ENCODE results near the gene CDX1.

The CDX1 gene

DNA sequence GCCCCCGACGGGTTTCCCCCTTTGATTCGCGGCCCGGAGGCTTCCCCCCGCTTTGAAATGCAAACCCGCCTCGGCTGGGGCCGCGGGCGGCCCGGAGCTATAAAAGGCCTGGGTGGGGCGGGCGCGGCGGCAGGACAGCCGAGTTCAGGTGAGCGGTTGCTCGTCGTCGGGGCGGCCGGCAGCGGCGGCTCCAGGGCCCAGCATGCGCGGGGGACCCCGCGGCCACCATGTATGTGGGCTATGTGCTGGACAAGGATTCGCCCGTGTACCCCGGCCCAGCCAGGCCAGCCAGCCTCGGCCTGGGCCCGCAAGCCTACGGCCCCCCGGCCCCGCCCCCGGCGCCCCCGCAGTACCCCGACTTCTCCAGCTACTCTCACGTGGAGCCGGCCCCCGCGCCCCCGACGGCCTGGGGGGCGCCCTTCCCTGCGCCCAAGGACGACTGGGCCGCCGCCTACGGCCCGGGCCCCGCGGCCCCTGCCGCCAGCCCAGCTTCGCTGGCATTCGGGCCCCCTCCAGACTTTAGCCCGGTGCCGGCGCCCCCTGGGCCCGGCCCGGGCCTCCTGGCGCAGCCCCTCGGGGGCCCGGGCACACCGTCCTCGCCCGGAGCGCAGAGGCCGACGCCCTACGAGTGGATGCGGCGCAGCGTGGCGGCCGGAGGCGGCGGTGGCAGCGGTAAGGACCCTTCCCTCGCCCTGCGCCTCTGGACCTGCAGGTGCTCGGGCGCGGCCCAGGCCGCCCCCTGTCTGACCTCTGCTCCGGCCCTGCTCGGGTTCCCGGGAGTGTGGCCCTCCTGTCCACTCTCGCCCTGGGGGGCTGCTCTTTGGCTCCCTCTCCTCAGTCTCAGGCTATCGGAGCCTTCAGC is at the start of gene CDX1:
Gene CDX1 (plus strand): TSS at position 129 of the 862 bp plus-strand sequence. CDS start 99 bp downstream, at position 228.
- no peak for DNase-seq

DNA sequence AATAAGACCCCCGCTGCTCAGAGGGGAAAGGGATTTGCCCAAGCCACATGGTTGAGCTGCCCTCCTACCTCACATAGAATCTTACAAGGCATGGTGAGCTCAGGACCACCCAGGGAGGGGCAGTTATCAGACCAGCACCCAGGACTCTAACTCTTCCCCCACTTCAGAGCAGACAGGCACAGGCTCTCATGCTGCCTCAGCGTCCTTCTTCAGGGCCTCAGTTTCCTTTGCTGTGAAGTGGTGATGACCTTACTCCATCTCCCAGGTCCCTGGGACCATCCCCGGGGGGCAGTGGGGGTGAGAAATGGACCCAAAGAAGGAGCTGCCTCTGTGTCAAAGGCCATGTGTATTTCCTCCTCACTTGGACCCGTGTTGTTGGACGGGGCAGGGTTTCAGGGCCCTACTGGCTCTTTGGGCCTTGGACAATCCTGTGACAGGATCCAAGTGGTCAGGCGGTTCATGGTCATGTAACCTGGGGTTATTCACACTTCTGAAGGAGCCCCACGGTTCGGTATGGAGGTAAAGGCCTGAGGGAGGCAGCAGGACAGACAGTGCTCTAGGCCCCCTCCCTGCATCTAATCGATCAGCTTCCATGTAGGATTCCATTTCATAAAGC is 48.5 kb upstream of the CDX1 start:
- no peak for DNase-seq

DNA sequence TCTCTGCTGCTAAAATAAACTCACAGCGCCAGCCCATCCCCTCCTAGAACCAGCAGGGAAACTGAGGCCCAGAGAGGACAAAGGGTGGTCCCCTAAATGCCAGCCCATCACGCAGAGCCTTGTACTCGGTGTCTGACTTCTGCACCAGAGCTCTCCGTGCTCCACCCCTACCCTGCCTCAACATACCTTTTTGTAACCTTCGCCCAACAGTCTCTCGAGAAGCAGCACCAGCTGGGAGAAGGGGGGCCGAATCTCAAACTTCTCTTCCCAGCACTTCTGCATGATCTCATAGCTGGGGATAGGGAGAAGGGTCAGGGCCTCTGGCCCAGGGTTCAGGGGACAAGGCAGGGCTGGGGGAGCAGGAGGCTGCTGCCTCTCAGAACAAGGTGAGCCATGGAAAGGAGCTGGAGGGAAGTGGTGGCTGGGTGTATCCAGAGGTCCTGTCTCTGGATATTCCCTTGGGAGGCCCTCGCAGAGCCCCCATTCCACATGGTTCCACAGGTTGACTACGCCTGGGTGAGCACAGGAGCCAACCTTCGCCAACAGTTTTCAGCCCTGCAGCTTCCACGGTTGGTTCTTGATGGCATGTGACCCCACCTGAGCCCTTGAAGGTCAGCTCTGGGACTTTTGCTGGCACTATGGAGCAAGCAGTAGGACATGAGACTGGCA is 47.9 kb upstream of the CDX1 start:
- no peak for DNase-seq

DNA sequence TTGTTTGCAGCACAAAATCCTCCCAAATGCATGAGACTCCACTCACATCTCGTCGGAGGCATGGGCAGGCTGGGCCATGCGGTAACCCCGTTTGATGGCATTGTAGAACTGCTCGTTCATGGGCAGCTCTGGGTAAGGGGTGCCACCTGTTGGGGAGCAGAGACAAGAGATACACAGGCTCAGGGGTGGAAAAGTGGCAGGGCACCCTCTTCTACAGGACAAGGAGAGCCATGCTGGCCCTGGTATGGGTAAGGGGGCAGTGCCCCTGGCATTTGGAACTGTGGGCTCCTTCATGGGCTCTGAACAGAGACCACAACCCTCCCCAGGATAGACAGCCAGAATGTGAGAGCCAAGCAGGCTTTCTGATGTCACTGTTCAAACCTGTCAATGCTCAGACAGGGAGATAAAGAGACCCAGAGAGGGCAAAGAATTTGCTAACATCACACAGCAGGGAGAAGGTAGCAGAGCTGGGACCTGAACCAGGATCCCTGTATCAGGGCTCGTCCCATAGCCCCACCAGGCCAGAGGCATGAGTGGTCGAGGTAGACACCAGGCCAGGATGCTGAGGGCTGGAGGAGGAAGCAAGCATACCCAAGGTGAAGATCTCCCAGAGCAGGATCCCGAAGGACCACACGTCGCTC is 47.0 kb upstream of the CDX1 start:
- DNase-seq, result no peak

DNA sequence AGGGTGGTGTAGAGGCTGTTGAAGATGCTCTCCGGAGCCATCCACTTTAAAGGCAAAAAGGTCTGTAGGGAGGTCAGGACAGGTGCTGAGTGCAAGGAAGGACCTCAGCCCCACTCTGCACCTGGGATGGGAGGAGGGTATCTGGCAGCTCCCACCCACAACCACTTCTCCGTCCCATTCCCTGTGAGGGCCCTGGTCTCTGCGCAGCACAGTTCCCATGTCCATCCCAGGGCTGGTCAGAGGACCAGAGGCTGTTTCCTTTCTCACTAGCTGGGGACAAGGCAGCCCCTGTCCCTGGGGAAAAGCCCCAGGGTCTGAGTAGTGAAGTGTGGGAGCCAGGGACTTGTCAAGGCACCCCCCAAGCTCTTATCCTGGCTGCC is 46.5 kb upstream of the CDX1 start:
- DNase-seq, result no peak

DNA sequence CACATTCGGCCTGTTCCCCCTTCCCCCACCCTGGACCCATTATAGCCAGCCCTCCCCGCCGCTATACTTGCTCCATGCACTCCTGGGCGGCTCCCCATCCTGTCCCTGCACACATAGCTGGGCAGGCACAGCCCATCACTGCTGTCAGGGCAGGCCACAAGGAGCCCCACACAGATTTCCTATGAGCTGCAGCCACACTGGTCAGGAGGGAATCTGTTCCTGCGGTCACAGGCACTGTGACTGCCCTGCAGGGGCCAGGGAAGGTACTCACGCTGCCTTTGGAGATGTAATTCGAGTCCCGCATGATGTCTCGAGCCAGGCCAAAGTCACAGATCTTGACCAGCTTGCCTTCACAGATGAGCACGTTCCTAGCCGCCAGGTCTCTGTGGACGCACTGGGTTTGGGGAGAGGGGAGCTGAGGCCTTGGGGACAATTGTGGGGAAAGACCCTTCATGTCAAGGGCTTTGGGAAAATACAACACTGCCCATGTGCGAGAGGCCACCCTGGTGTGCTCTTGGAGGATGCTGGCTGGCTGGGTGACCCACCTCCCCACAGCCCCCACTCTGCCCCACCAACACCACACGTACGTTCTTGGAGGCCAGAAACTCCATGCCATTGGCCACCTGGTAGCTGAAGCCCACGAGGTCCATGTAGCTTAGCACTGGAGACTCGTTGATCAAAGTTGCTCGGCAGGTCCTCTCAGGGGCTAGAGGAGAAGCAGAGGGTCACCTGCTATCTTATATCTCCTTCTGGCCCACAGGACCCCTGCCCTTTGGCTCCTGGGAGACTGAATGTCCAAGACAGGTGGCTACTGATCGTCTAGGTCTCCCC is 45.7 kb upstream of the CDX1 start:
- no peak for DNase-seq

DNA sequence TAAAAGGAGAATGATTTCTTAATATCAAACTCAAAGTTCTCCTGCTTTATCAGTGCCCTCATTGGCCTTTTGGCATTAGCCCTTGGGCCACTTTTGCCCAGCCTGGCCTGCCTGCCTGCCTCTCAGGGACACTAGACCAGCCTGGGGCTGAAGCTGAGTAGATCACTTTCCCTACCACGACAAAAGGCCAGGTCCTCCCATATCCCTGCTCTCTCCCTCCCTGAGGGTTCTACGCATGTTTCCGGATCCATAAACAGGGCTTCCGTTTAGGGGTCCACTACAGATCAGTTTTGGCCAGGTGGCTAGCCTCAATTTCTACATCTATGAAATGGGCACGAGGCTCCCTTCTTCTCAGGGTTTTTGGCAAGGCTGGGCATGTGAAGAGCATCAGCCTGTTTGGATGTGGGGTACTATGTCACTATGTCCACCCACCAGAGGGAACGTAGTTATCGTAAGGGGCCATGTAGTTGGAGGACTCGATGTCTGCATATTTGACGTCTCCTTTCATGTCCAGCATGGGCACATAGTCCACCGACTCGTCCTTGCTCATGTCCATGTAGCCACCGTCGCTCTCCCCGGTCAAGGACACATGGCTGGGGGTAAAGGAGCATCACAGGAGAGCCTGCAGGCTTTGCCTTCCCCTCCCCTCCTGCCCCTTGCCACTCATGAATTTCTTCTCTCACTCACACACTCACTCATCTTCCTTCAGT is 45.0 kb upstream of the CDX1 start:
- no peak for DNase-seq

DNA sequence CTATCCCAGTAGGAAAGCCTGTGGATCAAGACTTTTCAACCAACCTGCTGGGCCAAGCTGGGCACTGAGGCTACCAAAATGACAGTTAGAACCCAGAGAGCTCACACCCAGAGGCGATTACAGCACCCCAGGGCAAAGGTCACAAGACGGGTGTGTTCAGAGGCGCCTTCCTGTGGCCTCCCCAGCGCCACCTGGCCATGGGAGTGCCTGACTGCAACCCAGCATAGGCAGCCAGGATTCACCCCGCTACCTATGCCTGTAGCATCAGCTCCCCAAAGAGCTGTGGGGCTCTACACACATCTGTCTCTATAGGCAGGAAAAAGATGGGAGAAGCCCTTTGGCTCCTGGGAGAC is 44.4 kb upstream of the CDX1 start:
- DNase-seq, result no peak

- DNase-seq, result no peak
Measured at GRCh38 chr5:150122536-150123481, 43.8 kb upstream of the CDX1 start.

- DNase-seq, result no peak
Measured at GRCh38 chr5:150123542-150123941, 43.0 kb upstream of the CDX1 start.

DNA sequence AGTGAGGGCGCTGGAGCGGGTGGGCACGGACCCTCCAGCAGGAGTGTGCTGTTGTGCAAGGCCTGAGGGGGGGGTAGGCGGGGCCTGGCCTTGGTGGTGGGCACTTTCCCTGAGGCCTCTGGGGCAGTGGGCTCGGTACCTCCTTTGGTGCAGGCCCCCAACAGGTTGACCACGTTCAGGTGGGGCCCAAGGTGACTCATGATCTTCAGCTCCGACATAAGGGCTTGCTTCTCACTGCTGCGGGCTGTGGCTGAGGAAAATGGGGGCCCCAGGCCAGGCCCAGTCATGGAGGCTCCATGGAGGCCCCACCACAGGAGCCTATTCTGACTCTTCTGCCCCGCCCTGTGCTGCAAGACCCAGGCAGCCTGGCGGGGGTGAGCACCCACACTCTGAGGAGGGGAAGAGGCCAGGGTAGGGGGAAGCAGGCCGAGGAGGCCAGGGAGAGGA is 42.4 kb upstream of the CDX1 start:
- DNase-seq, result no peak

DNA sequence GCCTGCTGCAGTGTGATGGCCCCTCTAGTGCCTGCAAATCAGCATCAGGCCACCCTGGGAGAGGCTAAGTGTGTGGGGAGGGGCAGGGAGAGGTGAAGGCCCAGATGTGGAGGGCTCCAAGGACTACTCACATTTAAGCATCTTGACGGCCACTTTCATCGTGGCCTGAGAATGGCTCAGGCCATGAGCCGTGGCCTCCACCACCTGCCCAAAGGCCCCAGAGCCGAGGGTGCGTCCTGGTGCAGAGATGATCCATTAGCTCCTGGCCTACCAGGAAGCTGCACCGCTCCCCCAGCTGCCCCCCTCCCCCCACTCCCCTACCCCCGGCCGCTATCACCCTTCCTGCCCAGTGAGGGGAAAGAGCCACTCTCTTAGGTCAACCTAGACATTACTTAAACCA is 42.0 kb upstream of the CDX1 start:
- no peak for DNase-seq

DNA sequence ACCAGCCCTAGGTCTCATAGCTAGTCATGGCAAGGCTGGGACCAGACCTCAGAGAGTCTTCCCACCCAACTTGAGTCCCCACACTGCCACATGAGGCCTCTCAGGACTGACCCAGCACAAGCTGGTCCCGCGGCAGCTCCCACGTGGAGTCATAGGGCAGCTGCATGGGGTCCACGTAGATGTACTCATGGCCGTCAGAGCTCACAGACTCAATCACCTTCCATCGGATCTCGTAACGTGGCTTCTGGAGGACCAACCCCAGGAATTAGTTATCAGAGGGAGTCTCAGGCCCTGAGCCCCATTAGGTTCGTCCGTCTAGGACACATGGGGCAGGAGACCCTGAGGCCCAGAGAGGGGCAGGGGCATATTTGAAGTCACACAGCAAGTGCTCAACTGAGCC is 41.2 kb upstream of the CDX1 start:
- no peak for DNase-seq

GRCh38 chr5:150126199-150126920 is 40.2 kb upstream of the CDX1 start:
- DNase-seq, result no peak

DNA sequence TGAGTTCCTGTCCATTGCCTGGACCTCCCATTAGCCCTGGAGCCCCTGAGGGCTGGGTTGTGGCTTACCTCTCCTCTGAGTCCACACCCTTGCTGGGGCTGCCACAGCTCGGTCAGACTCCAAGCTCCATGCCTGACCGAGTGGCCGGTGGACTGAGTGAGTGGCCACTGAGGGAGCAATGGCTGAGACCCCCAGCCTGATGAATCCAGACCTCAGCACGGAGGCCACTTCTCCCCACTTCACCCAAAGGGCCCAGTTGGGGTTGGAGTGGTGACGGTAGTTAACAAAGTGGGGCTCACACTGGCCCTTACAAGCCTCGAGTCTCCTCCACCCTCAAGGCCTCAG is 39.7 kb upstream of the CDX1 start:
- no peak for DNase-seq

- DNase-seq, result no peak
Measured at GRCh38 chr5:150129454-150129812, 37.1 kb upstream of the CDX1 start.

DNA sequence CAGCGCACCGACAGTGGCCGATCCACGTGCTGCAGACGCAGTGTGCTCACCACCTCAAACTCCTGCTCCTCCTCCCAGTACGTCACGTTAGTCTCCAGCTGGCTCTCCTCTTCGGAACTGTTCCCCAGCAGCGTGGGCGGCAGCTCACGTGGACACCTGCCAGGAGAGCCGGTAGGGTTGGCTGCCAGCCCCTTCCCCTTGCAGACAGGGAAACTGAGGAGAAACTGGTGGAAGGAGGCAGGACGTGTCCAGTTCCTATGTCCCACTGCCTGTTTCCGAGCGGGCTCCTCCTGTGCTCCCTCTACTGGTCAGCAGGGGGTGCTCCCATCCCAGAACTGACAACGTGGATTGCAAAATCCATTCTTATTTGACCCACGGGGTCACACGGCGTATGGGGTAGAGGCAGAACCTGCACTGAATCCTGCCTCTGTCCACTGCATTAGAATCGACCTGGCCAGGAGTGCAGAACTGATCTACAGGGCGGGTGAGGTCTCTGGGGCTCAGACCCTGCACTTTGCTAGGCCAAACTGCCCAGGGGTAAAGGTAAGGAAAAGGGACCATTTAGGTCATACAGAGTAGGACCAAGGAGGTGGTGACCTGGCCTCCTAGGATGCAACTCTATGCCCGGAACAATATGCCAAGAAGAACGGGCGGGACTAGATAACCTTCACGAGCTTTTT is 36.6 kb upstream of the CDX1 start:
- peak; percentile 34 for DNase-seq

- DNase-seq, result no peak
Measured at GRCh38 chr5:150130493-150130922, 36.1 kb upstream of the CDX1 start.

DNA sequence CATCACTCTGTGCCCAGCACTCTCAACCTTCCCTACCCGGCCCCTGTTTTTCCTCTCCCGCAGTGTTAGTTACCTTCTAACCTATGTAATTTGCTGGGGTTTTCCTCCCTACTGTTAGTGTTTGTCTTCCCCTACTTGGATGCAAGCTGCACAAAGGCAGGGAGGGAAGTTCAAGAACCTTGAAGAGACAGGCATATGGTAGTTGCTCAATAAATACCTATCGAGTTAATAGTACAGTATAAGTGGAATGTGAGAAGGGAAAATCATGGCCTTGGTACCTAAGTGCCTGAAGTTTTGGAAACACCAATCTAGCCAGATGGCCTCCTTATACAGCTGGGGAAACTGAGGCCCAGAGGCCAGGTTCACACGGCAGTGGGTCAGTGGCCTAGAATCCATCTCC is 35.1 kb upstream of the CDX1 start:
- no peak for DNase-seq
